DMS114 treated with DMSO at 0.1 percent for 48 hours (cell line): Measurements from ENCODE around the gene SAG.
"Not testable (repeated sequence)": the region's sequence is repeated elsewhere in the genome, so short reads cannot be mapped to it uniquely, and the experiment has no call there.

Source experiments
- DNase-seq: peaks from one replicate; lab custom pipeline; 2025; ENCODE audit not compliant: unreplicated experiment; lab: John Stamatoyannopoulos, UW

Gene SAG

GRCh38 chr2:233354500-233354924, 46.9 kb downstream of the SAG start:
- DNase-seq: no peak

DNA sequence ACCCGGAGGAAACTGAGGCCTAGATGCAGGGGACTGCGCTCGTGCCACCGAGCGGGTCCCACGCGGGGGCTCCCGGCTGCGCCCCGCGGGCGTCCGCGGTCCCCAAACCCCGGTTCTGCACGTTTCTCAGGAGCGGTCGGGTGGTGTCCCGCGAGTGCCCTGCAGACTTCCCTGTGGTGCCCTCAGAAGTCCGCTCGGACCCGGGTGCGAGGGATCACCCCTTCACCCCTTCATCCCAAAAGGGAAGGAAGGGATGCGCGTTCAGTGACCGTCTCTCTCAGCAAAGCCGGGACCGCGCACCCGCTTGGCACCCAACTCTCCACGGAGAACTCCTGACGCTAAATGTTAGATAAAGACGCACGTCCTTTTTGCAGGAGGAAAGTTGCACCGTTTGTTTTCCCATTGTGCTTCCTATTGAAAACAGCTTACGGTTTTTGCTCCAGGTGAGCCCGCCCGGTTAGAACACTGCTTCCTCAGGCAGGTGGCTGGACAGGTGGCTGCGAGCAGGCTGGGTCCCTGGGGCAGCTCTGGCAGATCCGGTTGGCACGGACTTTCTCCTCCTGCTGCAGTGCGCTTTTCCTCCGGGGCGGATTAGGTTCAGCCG, 47.5 kb downstream of the SAG start:
- DNase-seq: no peak

GRCh38 chr2:233355916-233356315, 48.3 kb downstream of the SAG start:
- no peak for DNase-seq

GRCh38 chr2:233356546-233357308, 49.1 kb downstream of the SAG start:
- no peak for DNase-seq

- no peak for DNase-seq
These were observed 50.7 kb downstream of the SAG start for GRCh38 chr2:233358335-233358734.

DNA sequence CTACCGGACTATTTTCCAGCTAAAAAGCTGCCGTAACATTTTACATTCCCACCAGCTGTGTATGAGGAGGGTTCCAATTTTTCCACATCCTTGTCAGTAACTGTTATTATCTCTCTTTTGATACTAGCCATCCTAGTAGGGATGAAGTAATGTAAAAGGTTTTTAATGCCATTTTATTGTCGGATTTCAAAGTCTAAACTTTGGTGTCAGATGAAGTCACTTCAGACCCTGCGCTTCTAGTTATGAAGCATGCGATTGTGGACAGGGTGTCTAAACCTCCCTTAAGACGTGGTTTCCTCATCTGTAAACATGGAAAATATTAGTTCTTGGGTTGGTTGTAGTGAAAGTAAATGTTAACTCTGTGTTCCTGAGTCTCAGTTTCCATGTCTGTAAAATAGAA, 51.3 kb downstream of the SAG start:
- no peak for DNase-seq

GRCh38 chr2:233359823-233360222, 52.2 kb downstream of the SAG start:
- no peak for DNase-seq

DNA sequence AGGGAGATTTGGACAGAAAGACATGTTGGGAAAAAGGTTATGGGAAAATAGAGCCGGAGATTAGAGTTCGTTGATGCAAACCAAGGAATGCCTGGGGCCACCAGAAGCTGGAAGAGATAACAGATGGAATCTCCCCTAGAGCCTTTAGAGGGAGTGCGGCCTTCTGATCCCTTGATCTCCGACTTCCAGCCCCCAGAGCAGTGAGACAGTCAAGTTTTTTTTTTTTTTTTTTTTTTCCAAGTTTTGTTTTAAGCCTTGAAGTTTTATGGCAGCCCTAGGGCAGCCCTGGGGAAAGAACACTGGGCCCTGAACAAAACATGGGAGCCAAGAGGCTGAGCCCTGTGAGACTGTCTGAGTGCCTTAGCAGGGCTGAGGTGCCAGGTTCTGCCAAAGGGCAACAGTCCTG, 53.2 kb downstream of the SAG start:
- no peak for DNase-seq

DNA sequence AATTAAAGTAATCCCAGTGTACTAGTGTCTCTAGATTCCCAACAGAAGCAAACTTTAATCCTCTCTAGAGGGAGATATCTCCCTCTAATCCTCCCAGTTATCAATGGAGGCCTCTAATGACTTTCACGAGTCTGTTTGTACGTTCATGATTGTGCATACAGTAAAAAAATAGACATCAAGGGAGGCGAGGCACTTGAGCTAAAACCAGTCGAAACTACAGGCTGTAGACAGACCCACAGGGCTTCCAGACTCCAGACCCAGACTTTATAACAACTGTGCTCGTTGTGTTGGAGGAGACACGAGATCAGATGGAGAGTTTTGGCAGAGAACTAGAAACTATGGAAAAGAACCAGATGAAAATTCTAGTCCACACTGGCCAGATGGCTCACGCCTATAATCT, 53.7 kb downstream of the SAG start:
- no peak for DNase-seq

- DNase-seq: no peak
These were observed 55.1 kb downstream of the SAG start for GRCh38 chr2:233362742-233363141.

DNA sequence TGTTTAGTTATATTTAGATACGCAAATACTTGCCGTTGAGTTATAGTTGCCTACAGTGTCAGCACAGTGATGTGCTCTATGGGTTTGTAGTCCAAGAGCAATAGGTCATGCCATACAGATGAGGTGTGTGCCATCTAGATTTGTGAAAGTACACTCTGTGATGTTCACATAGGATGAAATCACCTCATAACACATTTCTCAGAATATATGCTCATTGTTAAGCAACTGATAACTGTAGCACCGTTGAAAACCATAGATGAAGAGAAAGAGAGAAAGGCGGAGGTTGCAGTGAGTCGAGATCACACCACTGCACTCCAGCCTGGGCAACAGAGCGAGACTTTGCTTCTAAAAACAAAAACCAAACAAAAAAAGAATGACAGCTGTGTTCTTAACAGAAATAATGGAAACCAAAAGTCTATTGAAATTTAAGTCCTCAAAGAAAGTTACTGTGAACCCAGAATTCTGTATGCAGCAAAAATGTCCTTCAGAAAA, 56.2 kb downstream of the SAG start:
- DNase-seq: no peak

DNA sequence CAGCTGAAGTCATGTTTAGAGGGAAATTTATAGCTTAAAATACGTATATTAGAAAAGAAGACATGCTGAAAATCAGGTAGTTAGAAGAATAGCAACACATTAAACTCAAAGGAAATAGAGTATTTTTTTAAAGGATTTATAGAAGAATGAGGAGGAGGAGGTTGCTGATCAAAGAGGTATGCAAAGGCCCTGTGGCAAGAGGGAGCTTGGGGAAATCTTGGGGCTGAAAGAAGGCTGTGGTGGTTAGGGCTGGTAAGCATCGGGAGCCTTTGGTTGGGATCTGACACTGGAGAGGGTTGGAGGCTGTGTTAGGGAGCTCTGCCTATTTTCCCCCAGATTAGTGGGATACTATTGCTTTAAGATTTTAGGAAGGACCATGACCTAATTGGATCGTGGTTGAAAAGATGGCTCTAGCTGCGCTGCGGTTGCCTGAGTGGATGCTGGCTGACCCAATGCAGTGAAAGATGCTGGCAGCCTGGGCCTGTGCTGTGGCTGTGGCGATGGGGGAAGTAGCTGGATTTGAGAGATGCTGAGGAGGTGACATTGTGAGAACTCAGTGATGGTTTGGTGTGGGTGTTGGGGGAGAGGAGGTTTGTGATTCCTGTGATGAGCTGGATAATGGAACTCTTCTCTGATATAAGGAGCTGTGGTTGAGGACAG, 58.4 kb downstream of the SAG start:
- no peak for DNase-seq

- no peak for DNase-seq
These were observed 60.0 kb downstream of the SAG start for GRCh38 chr2:233367586-233367985.

DNA sequence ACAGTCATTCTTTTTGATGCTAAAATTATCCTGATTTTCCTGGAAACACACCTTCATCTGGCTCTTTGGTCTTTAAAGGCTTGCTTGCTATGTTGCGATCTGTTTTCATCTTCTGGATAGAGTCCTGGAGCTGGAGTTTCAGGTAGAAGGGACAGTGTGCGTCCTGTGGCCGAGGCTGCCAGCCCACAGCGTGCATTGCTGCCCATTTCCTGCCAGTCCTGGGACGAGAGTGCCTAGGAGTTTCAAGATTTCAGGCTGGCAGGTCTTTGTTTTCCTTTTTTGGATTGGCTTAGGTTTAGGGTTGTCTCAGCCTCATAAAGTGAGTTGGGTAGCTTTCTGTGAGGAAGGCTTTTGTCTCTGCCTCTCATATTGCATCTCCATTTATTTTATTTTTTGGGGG, 61.1 kb downstream of the SAG start:
- DNase-seq: no peak

DNA sequence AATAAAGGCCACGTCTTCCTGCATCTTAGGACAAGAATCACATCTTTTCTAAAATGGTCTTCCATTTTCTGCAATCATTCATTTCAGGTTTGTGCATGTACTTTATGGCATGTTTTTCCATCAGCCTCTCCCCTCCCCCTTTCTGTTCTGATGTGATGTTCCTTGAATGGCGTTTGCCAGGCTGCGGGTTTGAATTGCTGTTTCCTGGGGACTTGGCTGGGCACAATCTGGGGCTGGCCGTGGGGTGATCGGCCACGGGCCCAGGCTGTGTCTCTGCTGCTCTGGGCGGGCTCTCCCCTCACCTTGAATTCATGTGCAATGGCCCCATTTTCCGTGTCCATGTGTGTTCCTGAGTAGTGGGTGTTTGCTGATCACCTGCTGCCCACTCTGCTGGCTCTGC, 61.8 kb downstream of the SAG start:
- DNase-seq: no peak

DNA sequence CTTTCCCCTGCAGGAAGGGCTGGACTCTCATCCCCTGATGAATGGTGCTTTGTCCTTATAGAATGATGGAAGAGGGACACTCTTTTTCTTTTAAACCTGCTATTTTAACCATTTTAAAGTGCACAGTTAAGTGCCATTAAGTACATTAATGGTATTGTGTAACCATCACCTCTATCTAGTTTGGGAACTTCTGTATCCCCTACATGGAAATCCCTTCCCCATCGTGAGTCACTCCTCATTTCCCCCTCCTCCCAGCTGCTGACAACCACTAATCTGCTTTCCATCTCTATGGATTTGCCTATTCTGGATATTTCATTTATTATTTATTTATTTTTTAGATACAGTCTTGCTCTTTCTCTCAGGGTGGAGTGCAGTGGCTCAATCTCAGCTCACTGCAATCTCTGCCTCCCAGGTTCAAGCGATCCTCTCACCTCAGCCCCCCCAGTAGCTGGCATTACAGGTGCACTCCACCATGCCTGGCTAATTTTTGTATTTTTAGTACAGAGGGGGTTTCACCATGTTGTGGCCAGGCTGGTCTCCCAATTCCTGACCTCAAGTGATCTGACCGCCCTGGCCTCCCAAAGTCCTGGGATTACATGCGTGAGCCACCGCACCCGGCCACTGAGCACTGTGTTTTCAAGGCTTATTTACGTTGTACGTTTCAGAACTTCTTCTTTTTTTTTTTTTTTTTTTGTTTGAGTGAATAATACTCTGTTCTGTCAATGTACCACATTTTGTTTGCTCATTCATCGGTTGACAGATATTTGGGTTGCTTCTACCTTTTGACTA, 62.5 kb downstream of the SAG start:
- no peak for DNase-seq

DNA sequence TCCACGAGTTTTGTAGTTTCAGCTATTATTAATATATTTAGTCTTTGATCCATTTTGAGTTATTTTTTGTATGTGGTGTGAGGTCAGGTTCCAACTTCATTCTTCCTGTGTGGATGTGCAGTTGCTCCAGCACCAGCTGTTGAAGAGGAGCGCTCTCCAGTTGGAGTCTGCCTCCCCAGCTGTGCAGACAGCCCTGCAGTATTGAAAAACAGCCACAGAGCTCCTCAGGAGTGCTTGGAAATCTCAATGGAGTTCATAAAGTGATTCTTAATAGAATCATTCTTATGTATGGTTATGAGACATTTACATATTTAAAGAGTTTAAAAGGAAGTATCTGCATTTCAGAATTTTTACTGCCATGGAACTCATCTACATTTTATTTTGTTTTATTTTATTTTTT, 64.0 kb downstream of the SAG start:
- DNase-seq: no peak

- DNase-seq: no peak
These were observed 65.2 kb downstream of the SAG start for GRCh38 chr2:233372855-233373254.

GRCh38 chr2:233373316-233373715, 65.7 kb downstream of the SAG start:
- no peak for DNase-seq

GRCh38 chr2:233374776-233375175, 67.2 kb downstream of the SAG start:
- not testable (repeated sequence) for DNase-seq
